HepG2 (cell line): Measurements from ENCODE around the gene DNAJB2. TPM values are rescaled to one million over a fixed set of nuclear protein-coding genes. Genes with fewer than 3 reads are reported as not detected.

Source experiments
- ADNP ChIP-seq: sonication (generic); formaldehyde crosslinking; IDR thresholded peaks from 2 replicates; pipeline ENCODE4 v1.4.0; 2020; ENCODE audit warnings: missing genetic modification reagents
- KAT8 ChIP-seq: IDR thresholded peaks from 2 replicates; pipeline ENCODE4 v1.6.1; 2016; ENCODE audit warnings: missing genetic modification reagents, missing compliant biosample characterization
- KDM2A ChIP-seq: sonication (generic); formaldehyde crosslinking; IDR thresholded peaks from 2 replicates; pipeline ENCODE4 v1.4.0; 2020; ENCODE audit warnings: low read depth, missing genetic modification reagents, borderline replicate concordance
- KLF6 ChIP-seq: IDR thresholded peaks from 2 replicates; pipeline ENCODE4 v1.8.0; 2016; ENCODE audit warnings: missing biosample characterization, missing genetic modification reagents
- MED1 ChIP-seq: sonication (generic); formaldehyde crosslinking; IDR thresholded peaks from 2 replicates; pipeline ENCODE4 v1.4.0; 2020; ENCODE audit warnings: missing genetic modification reagents
- NAIF1 ChIP-seq: sonication (generic); formaldehyde crosslinking; IDR thresholded peaks from 2 replicates; pipeline ENCODE4 v1.5.0; 2020; ENCODE audit warnings: mild to moderate bottlenecking, missing genetic modification reagents, borderline replicate concordance
- NR1H2 ChIP-seq: sonication (generic); formaldehyde crosslinking; IDR thresholded peaks from 2 replicates; pipeline ENCODE4 v1.8.1; 2022; ENCODE audit warnings: low read depth, missing genetic modification reagents, borderline replicate concordance
- SIN3A ChIP-seq: IDR thresholded peaks from 2 replicates; pipeline ENCODE4 v1.6.1; 2011; ENCODE audit warnings: low read depth, mild to moderate bottlenecking, control low read depth, low read length, borderline replicate concordance
- SIX1 ChIP-seq: sonication (generic); formaldehyde crosslinking; IDR thresholded peaks from 2 replicates; pipeline ENCODE4 v1.4.0; 2020; ENCODE audit warnings: missing genetic modification reagents, borderline replicate concordance
- SMAD1 ChIP-seq: sonication (generic); formaldehyde crosslinking; IDR thresholded peaks from 2 replicates; pipeline ENCODE4 v1.4.0; 2020; ENCODE audit warnings: missing genetic modification reagents, low read depth, mild to moderate bottlenecking, borderline replicate concordance
- SMAD3 ChIP-seq: sonication (generic); formaldehyde crosslinking; IDR thresholded peaks from 2 replicates; pipeline ENCODE4 v1.4.0; 2020; ENCODE audit warnings: missing genetic modification reagents
- TBL1XR1 ChIP-seq: fragments of 150-350 bp; IDR thresholded peaks from 2 replicates; pipeline ENCODE4 v1.6.1; 2014; ENCODE audit warnings: borderline replicate concordance, low read length; ENCODE audit not compliant: partially characterized antibody
- TSC22D2 ChIP-seq: sonication (generic); formaldehyde crosslinking; IDR thresholded peaks from 2 replicates; pipeline ENCODE4 v1.5.1; 2020; ENCODE audit warnings: missing genetic modification reagents, mild to moderate bottlenecking, borderline replicate concordance
- ZNF101 ChIP-seq: sonication (generic); formaldehyde crosslinking; IDR thresholded peaks from 2 replicates; pipeline ENCODE4 v1.4.0; 2020; ENCODE audit warnings: mild to moderate bottlenecking, low read depth, missing genetic modification reagents, borderline replicate concordance
- ZNF781 ChIP-seq: sonication (generic); formaldehyde crosslinking; IDR thresholded peaks from 2 replicates; pipeline ENCODE4 v1.5.1; 2020; ENCODE audit warnings: borderline replicate concordance, mild to moderate bottlenecking, missing genetic modification reagents; ENCODE audit errors: not compliant biosample characterization
- polyA plus RNA-seq, 8 experiments: library from polyadenylated mRNA; depleted of rRNA in 3 of 8; stranded (reverse) in 7 of 8; unstranded in 1 of 8; fragments of >200 nt; fragmentation: Illumina TruSeq in 4 of 8; extraction: Trizol in 4 of 8; gene quantifications; 2 replicates each; pipeline versions ENCODE4 v1.2.1 to v1.2.3, GENCODE V29; 2011 to 2016; ENCODE audit warnings: low read depth in 4 of 8, missing spikeins in 1 of 8, mixed read lengths in 1 of 8; ENCODE audit not compliant: insufficient read depth in 1 of 8
- total RNA-seq, 5 experiments: library from RNA; depleted of rRNA; stranded (reverse); fragments of >200 nt; fragmentation: Illumina TruSeq; extraction: Trizol; gene quantifications; 2 replicates each; pipeline ENCODE4 v1.2.3, GENCODE V29; 2016; ENCODE audit warnings: low read depth in 1 of 5
- TF ChIP-seq, protein P1 (sequence below): sonication (generic); formaldehyde crosslinking; IDR thresholded peaks from 2 replicates; pipeline ENCODE4 v1.9.0; 2022; ENCODE audit warnings: low read depth, missing genetic modification reagents
- TF ChIP-seq, protein P2 (sequence below): IDR thresholded peaks from 2 replicates; pipeline ENCODE4 v1.6.1; 2012; ENCODE audit warnings: inconsistent platforms
- TF ChIP-seq, protein P3 (sequence below): sonication (generic); formaldehyde crosslinking; IDR thresholded peaks from 2 replicates; pipeline ENCODE4 v1.8.0; 2022; ENCODE audit warnings: missing genetic modification reagents, low read depth, mild to moderate bottlenecking, borderline replicate concordance
- TF ChIP-seq, protein P4 (sequence below): sonication (generic); formaldehyde crosslinking; IDR thresholded peaks from 2 replicates; pipeline ENCODE4 v1.9.0; 2021; ENCODE audit warnings: mild to moderate bottlenecking, missing genetic modification reagents

DNAJB2 gene
- total and polyA plus RNA-seq, 2 of the 13 experiments (the other 11 are each of a cell fraction or from before 2014, with no cell fraction given): 21.3 to 31.1 TPM

DNA sequence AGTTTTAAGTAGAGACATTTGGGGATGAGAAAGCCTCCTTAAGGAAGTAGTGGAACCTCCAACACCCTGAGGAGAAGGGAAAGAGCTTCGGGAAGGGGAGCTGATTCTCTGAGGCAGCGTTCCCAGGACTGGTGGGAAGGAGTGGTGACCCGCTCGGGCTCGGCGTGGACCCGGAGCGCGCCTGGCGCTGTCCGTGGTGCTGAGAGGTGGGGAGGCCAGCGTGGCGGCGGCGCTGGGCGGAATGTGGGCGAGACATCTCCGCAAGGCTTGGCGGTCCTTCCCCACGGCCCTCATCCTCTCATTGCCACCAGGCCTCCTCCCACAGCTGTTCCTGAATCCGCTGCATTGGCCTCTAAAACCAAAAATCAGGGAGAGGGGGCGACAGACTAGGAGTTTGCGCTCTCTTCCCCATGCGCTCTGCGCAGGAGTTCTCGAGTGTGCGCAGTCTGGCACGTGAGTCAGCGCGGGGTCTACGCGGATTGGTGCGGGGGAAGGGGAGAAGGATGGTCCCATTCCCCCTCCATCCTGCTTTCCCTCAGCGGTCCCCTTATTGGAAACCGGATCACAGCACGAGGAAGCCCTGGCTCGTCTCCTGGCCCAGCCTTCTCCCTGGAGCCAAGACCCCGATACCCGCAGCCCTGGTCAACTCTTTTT is 52.5 kb downstream of the DNAJB2 start (continued):
- TF ChIP-seq ZNF101 (0 out of 2 replicates have a peak, but pooled peaks have one; percentile 62), SMAD1 (CRISPR knock-in tag) (0 out of 2 replicates have a peak, but pooled peaks have one; percentile 24), KLF6 (peak; percentile 98), ADNP (CRISPR knock-in tag) (no peak), MED1 (CRISPR knock-in tag) (peak; percentile 60; the same call in 1 of the 2 replicates), KAT8 (CRISPR knock-in tag) (peak; percentile 69; the same call in 1 of the 2 replicates), SIX1 (CRISPR knock-in tag) (no peak), NAIF1 (no peak), SIN3A (no peak), SMAD3 (CRISPR knock-in tag) (peak; percentile 86), TBL1XR1 (no peak), TSC22D2 (CRISPR knock-in tag) (peak; percentile 99), ZNF781 (CRISPR knock-in tag) (peak; percentile 85), NR1H2 (CRISPR knock-in tag) (peak; percentile 72; the same call in 1 of the 2 replicates), KDM2A (CRISPR knock-in tag) (peak; percentile 86)
- TF ChIP-seq, protein P1, sequence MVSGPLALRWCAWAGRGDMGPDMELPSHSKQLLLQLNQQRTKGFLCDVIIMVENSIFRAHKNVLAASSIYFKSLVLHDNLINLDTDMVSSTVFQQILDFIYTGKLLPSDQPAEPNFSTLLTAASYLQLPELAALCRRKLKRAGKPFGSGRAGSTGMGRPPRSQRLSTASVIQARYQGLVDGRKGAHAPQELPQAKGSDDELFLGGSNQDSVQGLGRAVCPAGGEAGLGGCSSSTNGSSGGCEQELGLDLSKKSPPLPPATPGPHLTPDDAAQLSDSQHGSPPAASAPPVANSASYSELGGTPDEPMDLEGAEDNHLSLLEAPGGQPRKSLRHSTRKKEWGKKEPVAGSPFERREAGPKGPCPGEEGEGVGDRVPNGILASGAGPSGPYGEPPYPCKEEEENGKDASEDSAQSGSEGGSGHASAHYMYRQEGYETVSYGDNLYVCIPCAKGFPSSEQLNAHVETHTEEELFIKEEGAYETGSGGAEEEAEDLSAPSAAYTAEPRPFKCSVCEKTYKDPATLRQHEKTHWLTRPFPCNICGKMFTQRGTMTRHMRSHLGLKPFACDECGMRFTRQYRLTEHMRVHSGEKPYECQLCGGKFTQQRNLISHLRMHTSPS: peak; percentile 41; the same call in 1 of the 2 replicates
- TF ChIP-seq, protein P2, sequence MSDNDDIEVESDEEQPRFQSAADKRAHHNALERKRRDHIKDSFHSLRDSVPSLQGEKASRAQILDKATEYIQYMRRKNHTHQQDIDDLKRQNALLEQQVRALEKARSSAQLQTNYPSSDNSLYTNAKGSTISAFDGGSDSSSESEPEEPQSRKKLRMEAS: peak; percentile 50; the same call in 1 of the 2 replicates
- TF ChIP-seq, protein P3, sequence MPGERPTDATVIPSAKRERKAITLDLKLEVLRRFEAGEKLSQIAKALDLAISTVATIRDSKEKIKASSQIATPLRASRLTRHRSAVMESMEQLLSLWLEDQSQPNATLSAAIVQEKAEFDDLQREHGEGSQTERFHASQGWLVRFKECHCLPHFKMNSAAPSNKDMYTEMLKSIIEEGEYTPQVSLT (CRISPR knock-in tag): no peak
- TF ChIP-seq, protein P4, sequence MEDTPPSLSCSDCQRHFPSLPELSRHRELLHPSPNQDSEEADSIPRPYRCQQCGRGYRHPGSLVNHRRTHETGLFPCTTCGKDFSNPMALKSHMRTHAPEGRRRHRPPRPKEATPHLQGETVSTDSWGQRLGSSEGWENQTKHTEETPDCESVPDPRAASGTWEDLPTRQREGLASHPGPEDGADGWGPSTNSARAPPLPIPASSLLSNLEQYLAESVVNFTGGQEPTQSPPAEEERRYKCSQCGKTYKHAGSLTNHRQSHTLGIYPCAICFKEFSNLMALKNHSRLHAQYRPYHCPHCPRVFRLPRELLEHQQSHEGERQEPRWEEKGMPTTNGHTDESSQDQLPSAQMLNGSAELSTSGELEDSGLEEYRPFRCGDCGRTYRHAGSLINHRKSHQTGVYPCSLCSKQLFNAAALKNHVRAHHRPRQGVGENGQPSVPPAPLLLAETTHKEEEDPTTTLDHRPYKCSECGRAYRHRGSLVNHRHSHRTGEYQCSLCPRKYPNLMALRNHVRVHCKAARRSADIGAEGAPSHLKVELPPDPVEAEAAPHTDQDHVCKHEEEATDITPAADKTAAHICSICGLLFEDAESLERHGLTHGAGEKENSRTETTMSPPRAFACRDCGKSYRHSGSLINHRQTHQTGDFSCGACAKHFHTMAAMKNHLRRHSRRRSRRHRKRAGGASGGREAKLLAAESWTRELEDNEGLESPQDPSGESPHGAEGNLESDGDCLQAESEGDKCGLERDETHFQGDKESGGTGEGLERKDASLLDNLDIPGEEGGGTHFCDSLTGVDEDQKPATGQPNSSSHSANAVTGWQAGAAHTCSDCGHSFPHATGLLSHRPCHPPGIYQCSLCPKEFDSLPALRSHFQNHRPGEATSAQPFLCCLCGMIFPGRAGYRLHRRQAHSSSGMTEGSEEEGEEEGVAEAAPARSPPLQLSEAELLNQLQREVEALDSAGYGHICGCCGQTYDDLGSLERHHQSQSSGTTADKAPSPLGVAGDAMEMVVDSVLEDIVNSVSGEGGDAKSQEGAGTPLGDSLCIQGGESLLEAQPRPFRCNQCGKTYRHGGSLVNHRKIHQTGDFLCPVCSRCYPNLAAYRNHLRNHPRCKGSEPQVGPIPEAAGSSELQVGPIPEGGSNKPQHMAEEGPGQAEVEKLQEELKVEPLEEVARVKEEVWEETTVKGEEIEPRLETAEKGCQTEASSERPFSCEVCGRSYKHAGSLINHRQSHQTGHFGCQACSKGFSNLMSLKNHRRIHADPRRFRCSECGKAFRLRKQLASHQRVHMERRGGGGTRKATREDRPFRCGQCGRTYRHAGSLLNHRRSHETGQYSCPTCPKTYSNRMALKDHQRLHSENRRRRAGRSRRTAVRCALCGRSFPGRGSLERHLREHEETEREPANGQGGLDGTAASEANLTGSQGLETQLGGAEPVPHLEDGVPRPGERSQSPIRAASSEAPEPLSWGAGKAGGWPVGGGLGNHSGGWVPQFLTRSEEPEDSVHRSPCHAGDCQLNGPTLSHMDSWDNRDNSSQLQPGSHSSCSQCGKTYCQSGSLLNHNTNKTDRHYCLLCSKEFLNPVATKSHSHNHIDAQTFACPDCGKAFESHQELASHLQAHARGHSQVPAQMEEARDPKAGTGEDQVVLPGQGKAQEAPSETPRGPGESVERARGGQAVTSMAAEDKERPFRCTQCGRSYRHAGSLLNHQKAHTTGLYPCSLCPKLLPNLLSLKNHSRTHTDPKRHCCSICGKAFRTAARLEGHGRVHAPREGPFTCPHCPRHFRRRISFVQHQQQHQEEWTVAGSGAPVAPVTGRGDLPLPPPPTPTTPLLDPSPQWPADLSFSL (CRISPR knock-in tag): no peak
